HG03064 (cell line): ENCODE measurements around the gene DPYD.

Experiments
- ATAC-seq: cut with Tn5 transposase; IDR thresholded peaks from one replicate; pipeline ENCODE4 v1.9.1; 2021; ENCODE audit warnings: low read depth; ENCODE audit not compliant: unreplicated experiment

The DPYD gene

GRCh38 chr1:97907886-97908285 lies 12.9 kb downstream of the DPYD start:
- no peak for ATAC-seq

GRCh38 chr1:97906567-97907241 lies 14.1 kb downstream of the DPYD start:
- no peak for ATAC-seq

- no peak for ATAC-seq
Measured at GRCh38 chr1:97905141-97905940, 15.5 kb downstream of the DPYD start.

GRCh38 chr1:97904534-97904933 lies 16.3 kb downstream of the DPYD start:
- ATAC-seq = no peak

- ATAC-seq = no peak
Measured at GRCh38 chr1:97903626-97904025, 17.2 kb downstream of the DPYD start.

- ATAC-seq = no peak
Measured at GRCh38 chr1:97902067-97902466, 18.8 kb downstream of the DPYD start.

- ATAC-seq = no peak
Measured at GRCh38 chr1:97901017-97901658, 19.7 kb downstream of the DPYD start.

GRCh38 chr1:97898948-97899347 lies 21.9 kb downstream of the DPYD start:
- ATAC-seq = no peak

GRCh38 chr1:97895278-97895677 lies 25.6 kb downstream of the DPYD start:
- ATAC-seq = no peak

GRCh38 chr1:97893844-97894243 lies 27.0 kb downstream of the DPYD start:
- ATAC-seq = no peak

- ATAC-seq = no peak
Measured at GRCh38 chr1:97886199-97886598, 34.6 kb downstream of the DPYD start.

GRCh38 chr1:97883823-97884222 lies 37.0 kb downstream of the DPYD start:
- ATAC-seq = no peak

- ATAC-seq = no peak
Measured at GRCh38 chr1:97877307-97877706, 43.5 kb downstream of the DPYD start.

GRCh38 chr1:97875996-97876395 lies 44.8 kb downstream of the DPYD start:
- no peak for ATAC-seq

- ATAC-seq = no peak
Measured at GRCh38 chr1:97870589-97870988, 50.2 kb downstream of the DPYD start.

GRCh38 chr1:97869441-97869840 lies 51.4 kb downstream of the DPYD start:
- no peak for ATAC-seq

- ATAC-seq = no peak
Measured at GRCh38 chr1:97867127-97867526, 53.7 kb downstream of the DPYD start.

- no peak for ATAC-seq
Measured at GRCh38 chr1:97864615-97865014, 56.2 kb downstream of the DPYD start.

GRCh38 chr1:97853221-97853620 lies 67.6 kb downstream of the DPYD start:
- no peak for ATAC-seq

GRCh38 chr1:97849345-97850340 lies 71.2 kb downstream of the DPYD start:
- ATAC-seq = peak; percentile 42
